HEK293 (cell line): ENCODE results near the gene LMF1.

Experiments used
- CTCF ChIA-PET: fragments of 350-600 bp; formaldehyde crosslinking; extraction: SDS; loops from one replicate; lab custom pipeline; 2021; ENCODE audit warnings: antibody characterized with exemption; lab: Yijun Ruan, JAX
- POLR2A ChIA-PET: fragments of 300-600 bp; formaldehyde crosslinking; extraction: SDS; loops from one replicate; lab custom pipeline; 2020; ENCODE audit warnings: antibody characterized with exemption, inconsistent platforms; lab: Yijun Ruan, JAX
- H3K27ac ChIP-seq: fragments of 200-500 bp; sonication (Bioruptor generic); 2 replicates; pipeline ENCODE4 v1.5.1; 2014; ENCODE audit warnings: low read depth, low read length, control low read depth, inconsistent platforms; ENCODE audit errors: extremely low read depth
- H3K36me3 ChIP-seq, 2 experiments: fragments of 200-500 bp in 1 of 2; sonication (Bioruptor generic) in 1 of 2; 1 replicate in 1 of 2; 2 replicates in 1 of 2; pipeline ENCODE4 v1.5.1; 2014 to 2017; ENCODE audit warnings: inconsistent platforms in 2 of 2, low read length in 2 of 2; ENCODE audit not compliant: control insufficient read depth in 2 of 2, insufficient read depth in 1 of 2
- H3K4me1 ChIP-seq: fragments of 200-500 bp; sonication (Bioruptor generic); 2 replicates; pipeline ENCODE4 v1.5.1; 2014; ENCODE audit warnings: mild to moderate bottlenecking, low read length, inconsistent platforms; ENCODE audit not compliant: control insufficient read depth, insufficient read depth
- H3K4me3 ChIP-seq: 2 replicates; pipeline ENCODE4 v1.5.1; 2011; ENCODE audit warnings: low read depth, mild to moderate bottlenecking, control low read depth, low read length, moderate library complexity
- H3K9me3 ChIP-seq: fragments of 200-500 bp; sonication (Bioruptor generic); 2 replicates; pipeline ENCODE4 v1.5.1; 2014; ENCODE audit warnings: low read depth, low read length, inconsistent platforms; ENCODE audit not compliant: control insufficient read depth, insufficient read depth
- GLIS1 ChIP-seq: fragments of 450-650 bp; formaldehyde crosslinking; IDR thresholded peaks from 2 replicates; pipeline ENCODE4 v1.5.1; 2016; ENCODE audit warnings: missing biosample characterization, missing genetic modification characterization
- GLIS2 ChIP-seq: fragments of 450-650 bp; formaldehyde crosslinking; IDR thresholded peaks from 2 replicates; pipeline ENCODE4 v1.5.1; 2016; ENCODE audit warnings: missing biosample characterization, missing genetic modification characterization
- HOXD13 ChIP-seq: sonication (generic); formaldehyde crosslinking; IDR thresholded peaks from 2 replicates; pipeline ENCODE4 v1.8.0; 2022; ENCODE audit warnings: missing genetic modification reagents, borderline replicate concordance
- IKZF3 ChIP-seq: fragments of 450-650 bp; IDR thresholded peaks from 2 replicates; pipeline ENCODE4 v1.5.0; 2018; ENCODE audit warnings: missing biosample characterization, mild to moderate bottlenecking, missing genetic modification characterization, moderate library complexity
- MEIS1 ChIP-seq: sonication (generic); formaldehyde crosslinking; IDR thresholded peaks from 2 replicates; pipeline ENCODE4 v1.8.1; 2022; ENCODE audit warnings: missing genetic modification reagents, mild to moderate bottlenecking, borderline replicate concordance
- WT1 ChIP-seq: fragments of 450-650 bp; formaldehyde crosslinking; IDR thresholded peaks from 2 replicates; pipeline ENCODE4 v1.5.1; 2016; ENCODE audit warnings: missing biosample characterization, missing genetic modification characterization
- ZBTB17 ChIP-seq: fragments of 450-650 bp; formaldehyde crosslinking; IDR thresholded peaks from 2 replicates; pipeline ENCODE4 v1.5.1; 2016; ENCODE audit warnings: missing biosample characterization, missing genetic modification characterization
- ZBTB21 ChIP-seq: fragments of 450-650 bp; formaldehyde crosslinking; IDR thresholded peaks from 2 replicates; pipeline ENCODE4 v1.5.1; 2017; ENCODE audit warnings: missing biosample characterization, missing genetic modification characterization
- ZNF174 ChIP-seq: fragments of 450-650 bp; formaldehyde crosslinking; IDR thresholded peaks from 2 replicates; pipeline ENCODE4 v1.5.0; 2017; ENCODE audit warnings: missing biosample characterization, mild to moderate bottlenecking, missing genetic modification characterization
- ZNF221 ChIP-seq: fragments of 450-650 bp; formaldehyde crosslinking; IDR thresholded peaks from 2 replicates; pipeline ENCODE4 v1.5.1; 2017; ENCODE audit warnings: missing biosample characterization, missing genetic modification characterization, borderline replicate concordance
- ZNF324 ChIP-seq: fragments of 450-650 bp; formaldehyde crosslinking; IDR thresholded peaks from 2 replicates; pipeline ENCODE4 v1.5.1; 2016; ENCODE audit warnings: missing biosample characterization, missing genetic modification characterization
- ZNF335 ChIP-seq: fragments of 450-650 bp; formaldehyde crosslinking; conservative IDR thresholded peaks from 2 replicates; pipeline ENCODE4 v1.5.1; 2016; ENCODE audit warnings: missing biosample characterization, missing genetic modification characterization
- ZNF426 ChIP-seq: fragments of 450-650 bp; formaldehyde crosslinking; IDR thresholded peaks from 2 replicates; pipeline ENCODE4 v1.5.1; 2017; ENCODE audit warnings: missing biosample characterization, missing genetic modification characterization, mild to moderate bottlenecking, inconsistent platforms, moderate library complexity
- ZNF433 ChIP-seq: fragments of 450-650 bp; formaldehyde crosslinking; IDR thresholded peaks from 2 replicates; pipeline ENCODE4 v1.5.1; 2016; ENCODE audit warnings: missing biosample characterization, missing genetic modification characterization, low read depth
- ZNF600 ChIP-seq: fragments of 450-650 bp; formaldehyde crosslinking; IDR thresholded peaks from 2 replicates; pipeline ENCODE4 v1.5.1; 2016; ENCODE audit warnings: missing biosample characterization, missing genetic modification characterization
- ZNF654 ChIP-seq: fragments of 450-650 bp; formaldehyde crosslinking; IDR thresholded peaks from 2 replicates; pipeline ENCODE4 v1.5.1; 2016; ENCODE audit warnings: low read depth, missing biosample characterization, missing genetic modification characterization
- ZSCAN16 ChIP-seq: fragments of 450-650 bp; formaldehyde crosslinking; IDR thresholded peaks from 2 replicates; pipeline ENCODE4 v1.5.1; 2016; ENCODE audit warnings: missing biosample characterization, missing genetic modification characterization
- ZSCAN30 ChIP-seq: fragments of 450-650 bp; IDR thresholded peaks from 2 replicates; pipeline ENCODE4 v1.5.1; 2018; ENCODE audit warnings: missing biosample characterization, mild to moderate bottlenecking, missing genetic modification characterization, moderate library complexity
- TF ChIP-seq, protein P1 (sequence below): fragments of 450-650 bp; formaldehyde crosslinking; optimal IDR thresholded peaks from 2 replicates; pipeline ENCODE3; 2016; ENCODE audit warnings: missing biosample characterization, mild to moderate bottlenecking, missing genetic modification characterization
- TF ChIP-seq, protein P2 (sequence below): fragments of 450-650 bp; formaldehyde crosslinking; IDR thresholded peaks from 2 replicates; pipeline ENCODE4 v1.5.1; 2016; ENCODE audit warnings: missing biosample characterization, missing genetic modification characterization
- TF ChIP-seq, protein P3 (sequence below): fragments of 450-650 bp; formaldehyde crosslinking; IDR thresholded peaks from 2 replicates; pipeline ENCODE4 v1.5.1; 2016; ENCODE audit warnings: missing biosample characterization, missing genetic modification characterization
- TF ChIP-seq, protein P4 (sequence below): fragments of 450-650 bp; formaldehyde crosslinking; IDR thresholded peaks from 2 replicates; pipeline ENCODE4 v1.5.1; 2016; ENCODE audit warnings: missing biosample characterization, missing genetic modification characterization, low read depth
- TF ChIP-seq, protein P5 (sequence below): fragments of 450-650 bp; formaldehyde crosslinking; IDR thresholded peaks from 2 replicates; pipeline ENCODE4 v1.5.1; 2016; ENCODE audit warnings: missing biosample characterization, missing genetic modification characterization

The LMF1 gene

DNA sequence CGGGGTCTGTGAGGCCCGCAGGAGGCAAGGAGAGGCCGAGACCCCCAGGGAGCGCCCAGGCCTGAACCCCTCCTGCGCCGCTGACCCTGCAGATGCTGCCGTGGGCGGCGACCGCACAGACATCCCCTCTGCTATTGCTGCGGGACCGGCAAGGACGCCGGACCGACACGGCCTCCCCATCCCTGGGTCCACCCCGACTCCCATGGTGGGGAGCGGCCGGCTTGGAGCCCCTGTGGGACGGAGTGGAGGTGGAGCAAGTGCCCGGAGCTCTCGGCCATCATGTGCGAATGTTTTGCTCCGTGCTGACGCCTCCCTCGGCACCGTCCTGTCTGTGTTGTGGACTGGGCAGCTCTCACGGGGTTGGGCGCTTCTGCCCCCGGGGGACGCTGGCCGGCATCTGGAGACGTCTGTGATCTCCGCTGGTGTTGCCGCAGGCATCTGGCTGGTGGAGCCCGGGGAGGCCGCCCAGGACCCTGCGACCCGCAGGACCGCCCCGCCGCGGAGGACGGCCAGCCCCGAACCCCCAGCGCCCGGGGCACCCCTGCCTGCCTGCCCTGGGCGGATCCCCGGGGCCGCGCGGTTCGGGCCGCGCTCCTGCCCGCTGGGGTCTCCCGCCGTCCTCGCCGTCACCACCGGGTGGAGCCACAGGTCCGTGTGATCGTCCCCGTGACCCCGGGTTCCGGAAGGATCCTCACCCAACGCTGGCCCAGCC, 157.4 kb downstream of the LMF1 start:
- Histone ChIP-seq H3K4me1 (no peaks in the 10 kb centered on the region), H3K4me3 (no peak overlapping the region), H3K9me3 (no peaks in the 10 kb centered on the region), H3K27ac (no peak overlapping the region), H3K36me3 (no peaks in the 10 kb centered on the region)
- CTCF ChIA-PET: interaction anchor here (0.8 to 3.9 kb wide), 3 partner anchors 243 to 290 kb away, joined by 3 to 31 read pairs (median 6); no protein-coding TSS in a partner anchor
- POLR2A ChIA-PET: no interaction called here
- TF ChIP-seq ZNF654 (tag by site-specific recombination) (peak; percentile 44), ZNF600 (peak; percentile 46), ZNF335 (tag by site-specific recombination) (peak; percentile 37; the same call in 1 of the 2 replicates), GLIS1 (tag by site-specific recombination) (0 out of 2 replicates have a peak, but pooled peaks have one; percentile 4), ZSCAN30 (0 out of 2 replicates have a peak, but pooled peaks have one; percentile 31), ZSCAN16 (tag by site-specific recombination) (no peak), GLIS2 (tag by site-specific recombination) (peak; percentile 30; the same call in 1 of the 2 replicates)
- TF ChIP-seq, protein P1, sequence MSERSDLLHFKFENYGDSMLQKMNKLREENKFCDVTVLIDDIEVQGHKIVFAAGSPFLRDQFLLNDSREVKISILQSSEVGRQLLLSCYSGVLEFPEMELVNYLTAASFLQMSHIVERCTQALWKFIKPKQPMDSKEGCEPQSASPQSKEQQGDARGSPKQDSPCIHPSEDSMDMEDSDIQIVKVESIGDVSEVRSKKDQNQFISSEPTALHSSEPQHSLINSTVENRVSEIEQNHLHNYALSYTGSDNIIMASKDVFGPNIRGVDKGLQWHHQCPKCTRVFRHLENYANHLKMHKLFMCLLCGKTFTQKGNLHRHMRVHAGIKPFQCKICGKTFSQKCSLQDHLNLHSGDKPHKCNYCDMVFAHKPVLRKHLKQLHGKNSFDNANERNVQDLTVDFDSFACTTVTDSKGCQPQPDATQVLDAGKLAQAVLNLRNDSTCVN (tag by site-specific recombination): peak; percentile 19
- TF ChIP-seq, protein P2, sequence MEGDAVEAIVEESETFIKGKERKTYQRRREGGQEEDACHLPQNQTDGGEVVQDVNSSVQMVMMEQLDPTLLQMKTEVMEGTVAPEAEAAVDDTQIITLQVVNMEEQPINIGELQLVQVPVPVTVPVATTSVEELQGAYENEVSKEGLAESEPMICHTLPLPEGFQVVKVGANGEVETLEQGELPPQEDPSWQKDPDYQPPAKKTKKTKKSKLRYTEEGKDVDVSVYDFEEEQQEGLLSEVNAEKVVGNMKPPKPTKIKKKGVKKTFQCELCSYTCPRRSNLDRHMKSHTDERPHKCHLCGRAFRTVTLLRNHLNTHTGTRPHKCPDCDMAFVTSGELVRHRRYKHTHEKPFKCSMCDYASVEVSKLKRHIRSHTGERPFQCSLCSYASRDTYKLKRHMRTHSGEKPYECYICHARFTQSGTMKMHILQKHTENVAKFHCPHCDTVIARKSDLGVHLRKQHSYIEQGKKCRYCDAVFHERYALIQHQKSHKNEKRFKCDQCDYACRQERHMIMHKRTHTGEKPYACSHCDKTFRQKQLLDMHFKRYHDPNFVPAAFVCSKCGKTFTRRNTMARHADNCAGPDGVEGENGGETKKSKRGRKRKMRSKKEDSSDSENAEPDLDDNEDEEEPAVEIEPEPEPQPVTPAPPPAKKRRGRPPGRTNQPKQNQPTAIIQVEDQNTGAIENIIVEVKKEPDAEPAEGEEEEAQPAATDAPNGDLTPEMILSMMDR (tag by site-specific recombination): peak; percentile 47; the same call in 1 of the 2 replicates
- TF ChIP-seq, protein P3, sequence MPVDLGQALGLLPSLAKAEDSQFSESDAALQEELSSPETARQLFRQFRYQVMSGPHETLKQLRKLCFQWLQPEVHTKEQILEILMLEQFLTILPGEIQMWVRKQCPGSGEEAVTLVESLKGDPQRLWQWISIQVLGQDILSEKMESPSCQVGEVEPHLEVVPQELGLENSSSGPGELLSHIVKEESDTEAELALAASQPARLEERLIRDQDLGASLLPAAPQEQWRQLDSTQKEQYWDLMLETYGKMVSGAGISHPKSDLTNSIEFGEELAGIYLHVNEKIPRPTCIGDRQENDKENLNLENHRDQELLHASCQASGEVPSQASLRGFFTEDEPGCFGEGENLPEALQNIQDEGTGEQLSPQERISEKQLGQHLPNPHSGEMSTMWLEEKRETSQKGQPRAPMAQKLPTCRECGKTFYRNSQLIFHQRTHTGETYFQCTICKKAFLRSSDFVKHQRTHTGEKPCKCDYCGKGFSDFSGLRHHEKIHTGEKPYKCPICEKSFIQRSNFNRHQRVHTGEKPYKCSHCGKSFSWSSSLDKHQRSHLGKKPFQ: no peak

DNA sequence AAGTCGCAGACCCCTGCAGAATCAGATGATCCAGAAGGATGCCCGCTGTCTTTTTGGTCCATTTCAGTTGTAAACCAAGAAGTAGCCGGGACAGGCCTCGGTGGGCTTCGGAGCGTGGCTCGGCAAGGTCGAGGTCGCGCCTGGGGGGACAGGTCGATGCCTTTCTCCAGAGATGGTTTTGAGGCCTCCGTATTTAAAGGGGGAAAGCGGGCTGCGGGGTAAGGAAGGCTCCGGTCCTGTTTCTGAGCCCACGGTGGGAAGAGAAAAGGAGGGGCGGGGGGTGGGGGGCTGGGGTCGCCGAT, 162.7 kb downstream of the LMF1 start:
- Histone ChIP-seq H3K4me1 (no peaks in the 10 kb centered on the region), H3K27ac (peak overlapping the region; percentile 70; the same call in 1 of the 2 replicates), H3K4me3 (peak overlapping the region; percentile 80), H3K9me3 (no peaks in the 10 kb centered on the region), H3K36me3 (no peaks in the 10 kb centered on the region)
- CTCF ChIA-PET: interaction anchor here (1.0 to 1.8 kb wide), 2 partner anchors 96 to 249 kb away, joined by 4 read pairs; no protein-coding TSS in a partner anchor
- POLR2A ChIA-PET: no interaction called here
- TF ChIP-seq IKZF3 (tag by site-specific recombination) (no peak), ZNF433 (tag by site-specific recombination) (no peak), ZNF426 (tag by site-specific recombination) (no peak), ZBTB21 (tag by site-specific recombination) (no peak), ZNF324 (tag by site-specific recombination) (0 out of 2 replicates have a peak, but pooled peaks have one; percentile 2), WT1 (tag by site-specific recombination) (no peak), ZBTB17 (tag by site-specific recombination) (peak; percentile 1; the same call in 1 of the 2 replicates), HOXD13 (CRISPR knock-in tag) (no peak), ZNF221 (tag by site-specific recombination) (no peak), MEIS1 (CRISPR knock-in tag) (no peak), ZNF174 (tag by site-specific recombination) (no peak)
- TF ChIP-seq, protein P4, sequence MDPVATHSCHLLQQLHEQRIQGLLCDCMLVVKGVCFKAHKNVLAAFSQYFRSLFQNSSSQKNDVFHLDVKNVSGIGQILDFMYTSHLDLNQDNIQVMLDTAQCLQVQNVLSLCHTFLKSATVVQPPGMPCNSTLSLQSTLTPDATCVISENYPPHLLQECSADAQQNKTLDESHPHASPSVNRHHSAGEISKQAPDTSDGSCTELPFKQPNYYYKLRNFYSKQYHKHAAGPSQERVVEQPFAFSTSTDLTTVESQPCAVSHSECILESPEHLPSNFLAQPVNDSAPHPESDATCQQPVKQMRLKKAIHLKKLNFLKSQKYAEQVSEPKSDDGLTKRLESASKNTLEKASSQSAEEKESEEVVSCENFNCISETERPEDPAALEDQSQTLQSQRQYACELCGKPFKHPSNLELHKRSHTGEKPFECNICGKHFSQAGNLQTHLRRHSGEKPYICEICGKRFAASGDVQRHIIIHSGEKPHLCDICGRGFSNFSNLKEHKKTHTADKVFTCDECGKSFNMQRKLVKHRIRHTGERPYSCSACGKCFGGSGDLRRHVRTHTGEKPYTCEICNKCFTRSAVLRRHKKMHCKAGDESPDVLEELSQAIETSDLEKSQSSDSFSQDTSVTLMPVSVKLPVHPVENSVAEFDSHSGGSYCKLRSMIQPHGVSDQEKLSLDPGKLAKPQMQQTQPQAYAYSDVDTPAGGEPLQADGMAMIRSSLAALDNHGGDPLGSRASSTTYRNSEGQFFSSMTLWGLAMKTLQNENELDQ (tag by site-specific recombination): no peak
- TF ChIP-seq, protein P5, sequence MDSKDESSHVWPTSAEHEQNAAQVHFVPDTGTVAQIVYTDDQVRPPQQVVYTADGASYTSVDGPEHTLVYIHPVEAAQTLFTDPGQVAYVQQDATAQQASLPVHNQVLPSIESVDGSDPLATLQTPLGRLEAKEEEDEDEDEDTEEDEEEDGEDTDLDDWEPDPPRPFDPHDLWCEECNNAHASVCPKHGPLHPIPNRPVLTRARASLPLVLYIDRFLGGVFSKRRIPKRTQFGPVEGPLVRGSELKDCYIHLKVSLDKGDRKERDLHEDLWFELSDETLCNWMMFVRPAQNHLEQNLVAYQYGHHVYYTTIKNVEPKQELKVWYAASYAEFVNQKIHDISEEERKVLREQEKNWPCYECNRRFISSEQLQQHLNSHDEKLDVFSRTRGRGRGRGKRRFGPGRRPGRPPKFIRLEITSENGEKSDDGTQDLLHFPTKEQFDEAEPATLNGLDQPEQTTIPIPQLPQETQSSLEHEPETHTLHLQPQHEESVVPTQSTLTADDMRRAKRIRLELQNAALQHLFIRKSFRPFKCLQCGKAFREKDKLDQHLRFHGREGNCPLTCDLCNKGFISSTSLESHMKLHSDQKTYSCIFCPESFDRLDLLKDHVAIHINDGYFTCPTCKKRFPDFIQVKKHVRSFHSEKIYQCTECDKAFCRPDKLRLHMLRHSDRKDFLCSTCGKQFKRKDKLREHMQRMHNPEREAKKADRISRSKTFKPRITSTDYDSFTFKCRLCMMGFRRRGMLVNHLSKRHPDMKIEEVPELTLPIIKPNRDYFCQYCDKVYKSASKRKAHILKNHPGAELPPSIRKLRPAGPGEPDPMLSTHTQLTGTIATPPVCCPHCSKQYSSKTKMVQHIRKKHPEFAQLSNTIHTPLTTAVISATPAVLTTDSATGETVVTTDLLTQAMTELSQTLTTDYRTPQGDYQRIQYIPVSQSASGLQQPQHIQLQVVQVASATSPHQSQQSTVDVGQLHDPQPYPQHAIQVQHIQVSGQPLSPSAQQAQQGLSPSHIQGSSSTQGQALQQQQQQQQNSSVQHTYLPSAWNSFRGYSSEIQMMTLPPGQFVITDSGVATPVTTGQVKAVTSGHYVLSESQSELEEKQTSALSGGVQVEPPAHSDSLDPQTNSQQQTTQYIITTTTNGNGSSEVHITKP (tag by site-specific recombination): no peak
